Esophagus muscularis mucosa (tissue), 4 donors: ENCODE results near the gene AFAP1L1.

Experiments
- EP300 ChIP-seq: sonication (generic); formaldehyde crosslinking; IDR thresholded peaks from one replicate; pipeline ENCODE4 v1.6.1; 2017; ENCODE audit warnings: antibody characterized with exemption
- POLR2A ChIP-seq: fragments of 450-650 bp; IDR thresholded peaks from one replicate; pipeline ENCODE4 v1.6.1; 2017; ENCODE audit warnings: antibody characterized with exemption, moderate library complexity, mild to moderate bottlenecking, low read depth
- POLR2AphosphoS5 ChIP-seq, 2 donors: sonication (generic); formaldehyde crosslinking; IDR thresholded peaks; one replicate each; pipeline ENCODE4 v1.6.1; 2017; ENCODE audit warnings: antibody characterized with exemption in 2 of 2
- TF ChIP-seq, protein P1 (sequence below), 3 experiments: fragments of 200-600 bp in 2 of 3; fragments of 450-650 bp in 1 of 3; sonication (generic) in 2 of 3; IDR thresholded peaks; one replicate each; pipeline ENCODE4 v1.5.1; 2017 to 2019; ENCODE audit warnings: antibody characterized with exemption in 3 of 3, mild to moderate bottlenecking in 2 of 3, moderate library complexity in 1 of 3

DNA sequence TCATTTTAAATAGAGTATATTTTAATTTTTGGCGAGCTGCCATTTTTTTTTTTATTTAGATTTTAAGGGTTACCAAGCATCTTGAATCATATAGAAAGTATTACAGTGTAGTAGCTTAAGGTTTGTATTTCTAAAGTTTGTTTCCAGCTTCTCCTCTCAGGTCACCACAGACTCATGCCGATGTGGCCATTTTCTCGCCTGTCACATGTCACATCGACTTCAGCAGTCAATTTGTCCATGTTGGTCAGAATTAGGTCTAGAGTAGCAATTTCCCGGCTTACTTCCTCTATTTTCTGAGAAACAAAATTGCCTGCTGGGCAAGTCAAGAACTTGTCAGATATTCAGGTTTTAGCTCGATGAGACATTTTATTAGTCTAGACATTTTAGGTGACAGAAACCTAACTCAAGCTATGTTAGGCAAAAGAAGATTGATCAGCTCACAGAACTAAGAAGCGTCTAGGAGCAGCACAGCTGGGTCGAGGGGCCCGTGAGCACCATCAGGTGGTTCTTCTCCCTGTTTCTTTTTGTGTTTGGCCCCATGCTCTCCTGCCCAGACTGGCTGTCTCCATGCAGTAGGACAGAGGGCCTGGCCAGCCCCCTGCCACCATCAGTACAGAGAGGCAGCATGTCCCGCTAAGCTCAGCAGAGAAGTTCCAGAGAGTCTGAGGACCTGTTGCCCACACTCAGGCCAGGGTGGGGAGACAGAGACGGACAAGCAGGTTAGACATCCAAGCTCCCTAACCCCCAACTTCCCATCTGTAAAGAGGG, 48.4 kb upstream of the AFAP1L1 start:
- TF ChIP-seq, protein P1, sequence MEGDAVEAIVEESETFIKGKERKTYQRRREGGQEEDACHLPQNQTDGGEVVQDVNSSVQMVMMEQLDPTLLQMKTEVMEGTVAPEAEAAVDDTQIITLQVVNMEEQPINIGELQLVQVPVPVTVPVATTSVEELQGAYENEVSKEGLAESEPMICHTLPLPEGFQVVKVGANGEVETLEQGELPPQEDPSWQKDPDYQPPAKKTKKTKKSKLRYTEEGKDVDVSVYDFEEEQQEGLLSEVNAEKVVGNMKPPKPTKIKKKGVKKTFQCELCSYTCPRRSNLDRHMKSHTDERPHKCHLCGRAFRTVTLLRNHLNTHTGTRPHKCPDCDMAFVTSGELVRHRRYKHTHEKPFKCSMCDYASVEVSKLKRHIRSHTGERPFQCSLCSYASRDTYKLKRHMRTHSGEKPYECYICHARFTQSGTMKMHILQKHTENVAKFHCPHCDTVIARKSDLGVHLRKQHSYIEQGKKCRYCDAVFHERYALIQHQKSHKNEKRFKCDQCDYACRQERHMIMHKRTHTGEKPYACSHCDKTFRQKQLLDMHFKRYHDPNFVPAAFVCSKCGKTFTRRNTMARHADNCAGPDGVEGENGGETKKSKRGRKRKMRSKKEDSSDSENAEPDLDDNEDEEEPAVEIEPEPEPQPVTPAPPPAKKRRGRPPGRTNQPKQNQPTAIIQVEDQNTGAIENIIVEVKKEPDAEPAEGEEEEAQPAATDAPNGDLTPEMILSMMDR (IDR thresholded peaks at IDR 0.05), result no peak
- TF ChIP-seq POLR2AphosphoS5 (IDR thresholded peaks at IDR 0.05), result no peak
- no peak for TF ChIP-seq POLR2A
- TF ChIP-seq EP300, result no peak
